HEK293 (cell line): ENCODE measurements around the gene TXNRD2.

Experiments
- CTCF ChIA-PET: fragments of 350-600 bp; formaldehyde crosslinking; extraction: SDS; loops from one replicate; lab custom pipeline; 2021; ENCODE audit warnings: antibody characterized with exemption; lab: Yijun Ruan, JAX
- POLR2A ChIA-PET: fragments of 300-600 bp; formaldehyde crosslinking; extraction: SDS; loops from one replicate; lab custom pipeline; 2020; ENCODE audit warnings: antibody characterized with exemption, inconsistent platforms; lab: Yijun Ruan, JAX
- H3K27ac ChIP-seq: fragments of 200-500 bp; sonication (Bioruptor generic); 2 replicates; pipeline ENCODE4 v1.5.1; 2014; ENCODE audit warnings: low read depth, low read length, control low read depth, inconsistent platforms; ENCODE audit errors: extremely low read depth
- H3K36me3 ChIP-seq, 2 experiments: fragments of 200-500 bp in 1 of 2; sonication (Bioruptor generic) in 1 of 2; 1 replicate in 1 of 2; 2 replicates in 1 of 2; pipeline ENCODE4 v1.5.1; 2014 to 2017; ENCODE audit warnings: inconsistent platforms in 2 of 2, low read length in 2 of 2; ENCODE audit not compliant: control insufficient read depth in 2 of 2, insufficient read depth in 1 of 2
- H3K4me1 ChIP-seq: fragments of 200-500 bp; sonication (Bioruptor generic); 2 replicates; pipeline ENCODE4 v1.5.1; 2014; ENCODE audit warnings: mild to moderate bottlenecking, low read length, inconsistent platforms; ENCODE audit not compliant: control insufficient read depth, insufficient read depth
- H3K4me3 ChIP-seq: 2 replicates; pipeline ENCODE4 v1.5.1; 2011; ENCODE audit warnings: low read depth, mild to moderate bottlenecking, control low read depth, low read length, moderate library complexity
- H3K9me3 ChIP-seq: fragments of 200-500 bp; sonication (Bioruptor generic); 2 replicates; pipeline ENCODE4 v1.5.1; 2014; ENCODE audit warnings: low read depth, low read length, inconsistent platforms; ENCODE audit not compliant: control insufficient read depth, insufficient read depth
- GLIS1 ChIP-seq: fragments of 450-650 bp; formaldehyde crosslinking; IDR thresholded peaks from 2 replicates; pipeline ENCODE4 v1.5.1; 2016; ENCODE audit warnings: missing biosample characterization, missing genetic modification characterization
- GLIS2 ChIP-seq: fragments of 450-650 bp; formaldehyde crosslinking; IDR thresholded peaks from 2 replicates; pipeline ENCODE4 v1.5.1; 2016; ENCODE audit warnings: missing biosample characterization, missing genetic modification characterization
- SP7 ChIP-seq: fragments of 450-650 bp; formaldehyde crosslinking; IDR thresholded peaks from 2 replicates; pipeline ENCODE4 v1.5.1; 2016; ENCODE audit warnings: missing biosample characterization, missing genetic modification characterization
- ZFP69B ChIP-seq: fragments of 450-650 bp; formaldehyde crosslinking; IDR thresholded peaks from 2 replicates; pipeline ENCODE4 v1.5.1; 2016; ENCODE audit warnings: missing biosample characterization, missing genetic modification characterization
- ZNF148 ChIP-seq: fragments of 450-650 bp; formaldehyde crosslinking; IDR thresholded peaks from 2 replicates; pipeline ENCODE4 v1.5.0; 2017; ENCODE audit warnings: missing biosample characterization, missing genetic modification characterization, borderline replicate concordance
- ZNF16 ChIP-seq: fragments of 450-650 bp; formaldehyde crosslinking; IDR thresholded peaks from 2 replicates; pipeline ENCODE4 v1.5.1; 2016; ENCODE audit warnings: low read depth, missing biosample characterization, missing genetic modification characterization
- ZNF266 ChIP-seq: fragments of 450-650 bp; formaldehyde crosslinking; IDR thresholded peaks from 2 replicates; pipeline ENCODE4 v1.5.1; 2016; ENCODE audit warnings: missing biosample characterization, missing genetic modification characterization, low read depth
- TF ChIP-seq, protein P1 (sequence below): fragments of 450-650 bp; formaldehyde crosslinking; IDR thresholded peaks from 2 replicates; pipeline ENCODE4 v1.5.1; 2016; ENCODE audit warnings: missing biosample characterization, missing genetic modification characterization

TXNRD2 gene

GRCh38 chr22:19912271-19912999 is 29.2 kb downstream of the TXNRD2 start:
- POLR2A ChIA-PET: interaction anchor here (0.5 to 1.1 kb wide), 4 partner anchors 9 to 182 kb away, joined by 3 to 4 read pairs (median 4); partner anchors contain the start of genes COMT and TXNRD2
- TF ChIP-seq ZFP69B (no peak), SP7 (tag by site-specific recombination) (no peak), ZNF16 (tag by site-specific recombination) (no peak)
- TF ChIP-seq, protein P1, sequence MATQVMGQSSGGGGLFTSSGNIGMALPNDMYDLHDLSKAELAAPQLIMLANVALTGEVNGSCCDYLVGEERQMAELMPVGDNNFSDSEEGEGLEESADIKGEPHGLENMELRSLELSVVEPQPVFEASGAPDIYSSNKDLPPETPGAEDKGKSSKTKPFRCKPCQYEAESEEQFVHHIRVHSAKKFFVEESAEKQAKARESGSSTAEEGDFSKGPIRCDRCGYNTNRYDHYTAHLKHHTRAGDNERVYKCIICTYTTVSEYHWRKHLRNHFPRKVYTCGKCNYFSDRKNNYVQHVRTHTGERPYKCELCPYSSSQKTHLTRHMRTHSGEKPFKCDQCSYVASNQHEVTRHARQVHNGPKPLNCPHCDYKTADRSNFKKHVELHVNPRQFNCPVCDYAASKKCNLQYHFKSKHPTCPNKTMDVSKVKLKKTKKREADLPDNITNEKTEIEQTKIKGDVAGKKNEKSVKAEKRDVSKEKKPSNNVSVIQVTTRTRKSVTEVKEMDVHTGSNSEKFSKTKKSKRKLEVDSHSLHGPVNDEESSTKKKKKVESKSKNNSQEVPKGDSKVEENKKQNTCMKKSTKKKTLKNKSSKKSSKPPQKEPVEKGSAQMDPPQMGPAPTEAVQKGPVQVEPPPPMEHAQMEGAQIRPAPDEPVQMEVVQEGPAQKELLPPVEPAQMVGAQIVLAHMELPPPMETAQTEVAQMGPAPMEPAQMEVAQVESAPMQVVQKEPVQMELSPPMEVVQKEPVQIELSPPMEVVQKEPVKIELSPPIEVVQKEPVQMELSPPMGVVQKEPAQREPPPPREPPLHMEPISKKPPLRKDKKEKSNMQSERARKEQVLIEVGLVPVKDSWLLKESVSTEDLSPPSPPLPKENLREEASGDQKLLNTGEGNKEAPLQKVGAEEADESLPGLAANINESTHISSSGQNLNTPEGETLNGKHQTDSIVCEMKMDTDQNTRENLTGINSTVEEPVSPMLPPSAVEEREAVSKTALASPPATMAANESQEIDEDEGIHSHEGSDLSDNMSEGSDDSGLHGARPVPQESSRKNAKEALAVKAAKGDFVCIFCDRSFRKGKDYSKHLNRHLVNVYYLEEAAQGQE: no peak
- TF ChIP-seq, all 188 proteins: peak for 0
- Histone ChIP-seq H3K27ac (no peak overlapping the region), H3K4me3 (no peak overlapping the region), H3K4me1 (no peaks in the 10 kb centered on the region), H3K9me3 (no peaks in the 10 kb centered on the region), H3K36me3 (peaks cover 8 to 58% of the 10 kb centered on the region in 2 experiments; a peak in 2 of 3 replicates)
- CTCF ChIA-PET: interaction anchor here (0.6 to 8.4 kb wide), 8 partner anchors 10 to 188 kb away, joined by 3 to 184 read pairs (median 9); partner anchors contain the start of gene GP1BB

DNA sequence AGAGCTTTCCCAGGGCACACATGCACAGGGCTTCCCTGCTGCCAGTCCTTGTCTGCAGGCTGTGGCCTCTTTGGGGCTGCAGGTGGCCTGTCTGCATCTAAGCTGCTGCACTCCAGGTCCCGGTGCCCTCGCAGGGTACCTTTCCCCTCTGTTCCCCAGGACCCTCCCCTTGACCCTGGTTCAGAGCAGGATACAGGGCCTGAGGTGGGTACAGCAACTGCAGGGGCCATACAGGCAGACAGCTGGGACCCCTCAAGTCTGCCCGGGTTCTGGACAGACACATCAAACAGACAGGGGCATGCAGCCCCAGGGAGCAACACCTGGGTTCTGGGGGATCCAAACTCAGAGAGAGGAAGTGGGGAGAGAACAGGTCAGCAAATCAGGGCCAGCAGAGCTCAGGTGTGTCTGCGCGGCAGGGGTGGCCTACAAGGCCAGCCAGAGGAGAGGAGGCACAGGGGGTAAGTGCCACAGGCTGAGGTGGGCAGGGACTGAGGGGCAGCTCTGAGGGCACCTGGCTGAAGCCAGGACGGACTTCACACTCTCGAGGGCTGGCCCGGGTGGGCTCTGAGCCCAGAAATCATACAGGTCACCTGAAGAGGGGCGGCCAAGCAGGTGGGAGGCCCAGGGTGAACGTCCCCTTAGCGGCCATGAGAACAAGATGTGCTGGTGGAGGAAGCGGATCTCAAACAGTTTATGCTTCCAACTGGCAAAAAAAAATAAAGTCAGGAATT is 29.9 kb downstream of the TXNRD2 start:
- ChIA-PET POLR2A (interaction anchor here (0.5 kb wide), 1 partner anchor 30 kb away, joined by 4 read pairs; the partner anchor contains the start of genes COMT and TXNRD2), CTCF (interaction anchor here (0.7 to 8.4 kb wide), 9 partner anchors 9 to 188 kb away, joined by 3 to 184 read pairs (median 10); partner anchors contain the start of gene GP1BB)
- no peaks in the 10 kb centered on the region for H3K9me3 ChIP-seq
- no peak overlapping the region for H3K4me3 ChIP-seq
- H3K36me3 ChIP-seq: peaks cover 8 to 51% of the 10 kb centered on the region in 2 experiments; a peak in 2 of 3 replicates
- no peak for TF ChIP-seq ZNF266
- no peak overlapping the region for H3K27ac ChIP-seq
- no peaks in the 10 kb centered on the region for H3K4me1 ChIP-seq

- Histone ChIP-seq H3K4me3 (no peak overlapping the region), H3K36me3 (peaks cover 8 to 40% of the 10 kb centered on the region in 2 experiments; a peak in 2 of 3 replicates), H3K4me1 (no peaks in the 10 kb centered on the region), H3K27ac (no peak overlapping the region), H3K9me3 (no peaks in the 10 kb centered on the region)
- CTCF ChIA-PET: interaction anchor here (0.6 to 8.4 kb wide), 49 partner anchors 8 to 356 kb away, joined by 3 to 184 read pairs (median 6); partner anchors contain the start of gene GP1BB
- POLR2A ChIA-PET: interaction anchor here (0.6 to 0.9 kb wide), 3 partner anchors 56 to 180 kb away, joined by 3 to 5 read pairs (median 3); partner anchors contain the start of genes GNB1L and RTL10
- TF ChIP-seq GLIS2 (tag by site-specific recombination) (peak; percentile 14; the same call in 1 of the 2 replicates), GLIS1 (tag by site-specific recombination) (peak; percentile 95), ZNF148 (tag by site-specific recombination) (no peak)
Observed at GRCh38 chr22:19910180-19910744, 31.4 kb downstream of the TXNRD2 start.
